Astrocyte of the cerebellum (primary cell): ENCODE results near the gene WWOX.

Experiments used
- DNase-seq: peaks from one replicate; pipeline ENCODE4 v3.0.0-alpha.2; 2011; ENCODE audit warnings: low read depth
- H3K4me3 ChIP-seq: 2 replicates; pipeline ENCODE4 v1.5.1; 2011; ENCODE audit warnings: mild to moderate bottlenecking, low read depth, low read length, moderate library complexity
- in situ Hi-C: cut with HindIII; loops from 2 replicates; pipeline ENCODE4 v1.10.0; 2017; ENCODE audit warnings: low sequenced_read_pairs
- TF ChIP-seq, protein P1 (sequence below): IDR thresholded peaks from 2 replicates; pipeline ENCODE4 v1.5.1; 2012; ENCODE audit warnings: low read length, low read depth, moderate library complexity, mild to moderate bottlenecking; ENCODE audit errors: missing control alignments

WWOX gene

DNA sequence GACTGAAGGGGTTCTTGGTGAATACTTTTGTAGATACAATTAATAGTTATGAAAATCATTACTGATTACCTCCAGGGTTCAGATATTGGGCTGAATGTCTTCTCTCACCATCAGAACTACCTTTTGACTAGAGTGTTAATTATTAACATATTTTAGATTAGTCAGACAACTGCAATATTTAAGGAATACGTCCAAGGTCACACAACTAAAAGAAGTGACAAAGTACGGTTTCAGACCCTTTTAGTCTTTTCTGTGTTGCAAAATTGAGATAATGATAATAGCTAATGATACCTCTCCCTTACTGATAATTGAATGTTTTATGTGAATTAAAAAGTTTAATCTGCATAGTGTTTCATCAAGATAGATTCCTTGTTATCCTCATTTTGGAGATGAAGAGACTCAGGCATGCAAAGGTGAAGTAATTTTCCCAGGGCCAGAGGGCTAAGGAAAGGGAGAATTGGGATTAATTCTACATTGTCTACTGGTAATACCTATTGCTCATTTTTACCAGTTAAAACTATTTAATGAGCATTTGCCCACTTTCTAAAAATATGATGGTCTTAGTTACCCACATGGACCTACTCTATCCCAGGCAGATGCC lies 107.3 kb downstream of the WWOX start:
- H3K4me3 ChIP-seq: no peak overlapping the region
- DNase-seq: no peak
- TF ChIP-seq, protein P1, sequence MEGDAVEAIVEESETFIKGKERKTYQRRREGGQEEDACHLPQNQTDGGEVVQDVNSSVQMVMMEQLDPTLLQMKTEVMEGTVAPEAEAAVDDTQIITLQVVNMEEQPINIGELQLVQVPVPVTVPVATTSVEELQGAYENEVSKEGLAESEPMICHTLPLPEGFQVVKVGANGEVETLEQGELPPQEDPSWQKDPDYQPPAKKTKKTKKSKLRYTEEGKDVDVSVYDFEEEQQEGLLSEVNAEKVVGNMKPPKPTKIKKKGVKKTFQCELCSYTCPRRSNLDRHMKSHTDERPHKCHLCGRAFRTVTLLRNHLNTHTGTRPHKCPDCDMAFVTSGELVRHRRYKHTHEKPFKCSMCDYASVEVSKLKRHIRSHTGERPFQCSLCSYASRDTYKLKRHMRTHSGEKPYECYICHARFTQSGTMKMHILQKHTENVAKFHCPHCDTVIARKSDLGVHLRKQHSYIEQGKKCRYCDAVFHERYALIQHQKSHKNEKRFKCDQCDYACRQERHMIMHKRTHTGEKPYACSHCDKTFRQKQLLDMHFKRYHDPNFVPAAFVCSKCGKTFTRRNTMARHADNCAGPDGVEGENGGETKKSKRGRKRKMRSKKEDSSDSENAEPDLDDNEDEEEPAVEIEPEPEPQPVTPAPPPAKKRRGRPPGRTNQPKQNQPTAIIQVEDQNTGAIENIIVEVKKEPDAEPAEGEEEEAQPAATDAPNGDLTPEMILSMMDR: no peak
- in situ Hi-C loops: no loop called here

- DNase-seq: no peak
Measured at GRCh38 chr16:78209951-78210661, 110.7 kb downstream of the WWOX start.

DNA sequence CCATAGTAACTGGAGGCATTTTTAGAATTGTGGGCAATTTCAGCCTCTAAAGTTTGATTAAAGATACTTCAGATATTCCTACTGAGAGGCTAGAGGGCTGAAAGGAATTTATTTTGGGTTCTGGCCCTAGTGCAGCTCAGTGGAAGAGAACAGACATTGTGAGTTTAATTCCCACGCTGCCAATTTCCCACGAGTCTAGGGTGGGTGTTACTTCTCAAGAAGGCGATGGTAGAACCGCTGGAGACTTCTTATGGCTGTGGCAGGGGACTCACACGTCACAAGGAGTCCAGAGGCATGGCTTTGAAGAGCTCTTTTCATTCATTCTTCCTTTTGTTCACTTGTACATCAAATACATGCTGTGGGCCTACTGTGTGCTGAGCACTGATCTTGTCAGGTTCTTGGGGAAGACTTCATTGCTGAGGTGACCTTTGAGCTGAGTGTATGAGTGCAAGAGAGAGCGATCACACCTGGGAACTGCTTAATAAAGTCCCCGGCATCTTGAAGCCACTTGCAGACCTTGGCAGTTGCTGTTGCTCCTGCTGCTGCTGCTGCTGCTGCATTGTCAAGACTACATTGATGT lies 111.7 kb downstream of the WWOX start:
- no peak for DNase-seq
- TF ChIP-seq, protein P1: no peak
- H3K4me3 ChIP-seq: no peak overlapping the region
- in situ Hi-C loops: no loop called here

More at GRCh38 chr16:78209951-78210661, 110.7 kb downstream of the WWOX start:
- in situ Hi-C loops: no loop called here
- no peak overlapping the region for H3K4me3 ChIP-seq
- TF ChIP-seq, protein P1: no peak

GRCh38 chr16:78211946-78212345 lies 112.5 kb downstream of the WWOX start:
- H3K4me3 ChIP-seq: no peak overlapping the region
- no peak for DNase-seq
- TF ChIP-seq, protein P1: no peak
- in situ Hi-C loops: no loop called here

DNA sequence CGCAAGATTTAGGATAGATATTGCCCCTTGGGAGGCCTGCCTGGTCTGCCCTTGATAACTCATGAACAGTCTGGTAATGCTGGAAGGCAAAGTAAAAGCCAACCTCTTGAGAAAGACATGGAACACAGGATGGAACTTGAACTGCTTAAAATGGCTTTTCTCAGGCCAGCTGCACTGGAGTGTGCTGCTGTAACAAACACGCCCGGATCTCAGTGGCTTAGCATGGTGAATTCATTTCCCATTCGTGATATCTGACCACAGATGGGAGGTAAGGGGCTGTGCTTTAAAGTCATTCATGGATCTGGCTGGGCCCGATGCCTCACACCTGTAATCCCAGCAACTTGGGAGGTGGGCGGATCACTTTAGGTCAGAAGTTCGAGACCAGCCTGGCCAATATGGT lies 113.2 kb downstream of the WWOX start:
- H3K4me3 ChIP-seq: no peak overlapping the region
- in situ Hi-C loops: no loop called here
- no peak for DNase-seq
- TF ChIP-seq, protein P1: no peak

DNA sequence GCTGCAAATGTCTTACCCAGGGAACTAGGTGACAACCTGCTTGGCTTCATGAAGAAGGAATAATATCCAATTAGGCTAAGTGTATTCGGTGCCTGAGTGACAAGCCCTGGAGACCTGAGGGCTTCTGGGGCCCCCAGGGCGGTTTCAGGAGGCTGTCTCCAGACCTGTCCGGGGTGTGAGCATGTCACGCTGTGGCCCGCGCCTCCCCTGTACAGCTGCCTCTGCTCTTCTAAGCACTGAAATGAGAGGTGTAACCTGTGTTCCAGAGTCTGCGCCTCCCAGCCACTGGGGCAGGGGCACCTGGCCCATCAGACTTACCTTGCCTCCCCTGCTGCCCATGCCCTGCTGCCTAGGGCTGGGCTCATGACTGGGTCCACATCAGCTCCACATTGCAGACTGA lies 114.3 kb downstream of the WWOX start:
- no peak for DNase-seq
- in situ Hi-C loops: no loop called here
- H3K4me3 ChIP-seq: no peak overlapping the region
- TF ChIP-seq, protein P1: no peak
